Cardiac muscle cell (in vitro differentiated cells and primary cell): ENCODE results near the gene ATXN1. TPM values are rescaled to one million over a fixed set of nuclear protein-coding genes. Genes with fewer than 3 reads are reported as not detected.

Source experiments
- DNase-seq, 2 donors: peaks; one replicate each; pipeline versions ENCODE4 v3.0.0 to v3.0.0-alpha.2; 2010 to 2017; ENCODE audit warnings: low read depth in 1 of 2, low spot score in 1 of 2
- H3K27ac ChIP-seq: fragments of 200-600 bp; sonication (generic); 2 replicates; pipeline ENCODE4 v1.5.1; 2016
- H3K27me3 ChIP-seq: fragments of 200-600 bp; sonication (generic); 2 replicates; pipeline ENCODE4 v1.6.0; 2016; ENCODE audit warnings: control low read depth
- H3K36me3 ChIP-seq: fragments of 200-600 bp; sonication (generic); 2 replicates; pipeline ENCODE4 v1.5.1; 2016; ENCODE audit warnings: control low read depth
- H3K4me1 ChIP-seq: fragments of 200-600 bp; sonication (generic); 2 replicates; pipeline ENCODE4 v1.8.1; 2017; ENCODE audit warnings: low read depth, mild to moderate bottlenecking, mixed run types
- H3K4me3 ChIP-seq: fragments of 200-600 bp; sonication (generic); 2 replicates; pipeline ENCODE4 v1.5.1; 2016; ENCODE audit warnings: mild to moderate bottlenecking
- H3K9me3 ChIP-seq: fragments of 200-600 bp; sonication (generic); 2 replicates; pipeline ENCODE4 v1.5.1; 2017; ENCODE audit warnings: low read depth, mild to moderate bottlenecking, control low read depth
- polyA plus RNA-seq: library from polyadenylated mRNA; unstranded; fragments of >200 nt; fragmentation: Nextera tagmentation; extraction: Ambion mirVana; gene quantifications from 2 replicates; pipeline ENCODE4 v1.2.1, GENCODE V29; 2016
- total RNA-seq: library from RNA; depleted of rRNA; stranded (reverse); fragments of >200 nt; gene quantifications from 2 replicates; pipeline ENCODE4 v1.2.3, GENCODE V29; 2016
- TF ChIP-seq, protein P1 (sequence below): IDR thresholded peaks from 2 replicates; pipeline ENCODE4 v1.5.1; 2012; ENCODE audit warnings: low read depth, mild to moderate bottlenecking, low read length

The ATXN1 gene
- total and polyA plus RNA-seq, 2 experiments from 2014 or later = 15.1 to 37.4 TPM

DNA sequence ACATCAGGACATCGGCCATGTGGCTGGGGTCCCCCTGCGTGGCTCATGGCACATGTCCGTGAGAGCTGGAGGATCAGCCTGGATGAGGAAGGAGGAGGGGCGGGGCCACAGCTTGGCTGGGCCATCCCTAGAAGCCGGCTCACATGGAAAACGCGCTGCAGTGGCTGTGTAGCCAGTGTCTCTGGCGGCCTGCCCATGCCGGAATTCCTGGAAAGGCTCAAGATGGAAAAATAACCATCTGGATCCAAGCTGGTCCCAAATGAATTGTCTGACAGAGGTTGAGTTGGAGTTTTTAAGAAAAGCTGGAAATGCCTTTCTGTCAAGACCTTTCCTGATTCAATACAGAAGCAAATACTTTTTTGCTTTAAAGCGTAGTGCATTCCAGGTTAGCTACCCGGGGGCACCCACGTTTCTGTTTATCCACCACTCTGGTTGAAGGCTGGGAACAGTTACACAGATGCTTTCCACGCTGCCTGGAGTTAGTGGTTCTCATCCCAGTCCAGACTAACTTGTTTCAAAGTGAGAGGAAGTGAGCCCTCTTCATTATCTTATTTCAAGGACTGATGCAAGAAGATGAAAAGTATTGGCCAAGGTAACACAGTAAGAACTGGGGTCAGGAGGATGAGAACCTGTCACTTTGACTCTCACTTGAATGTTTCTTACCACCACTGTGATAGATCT is 423.8 kb downstream of the ATXN1 start:
- no peaks in the 10 kb centered on the region for H3K9me3 ChIP-seq
- DNase-seq = peak in 1 of 2 donors; percentile 98
- TF ChIP-seq, protein P1, sequence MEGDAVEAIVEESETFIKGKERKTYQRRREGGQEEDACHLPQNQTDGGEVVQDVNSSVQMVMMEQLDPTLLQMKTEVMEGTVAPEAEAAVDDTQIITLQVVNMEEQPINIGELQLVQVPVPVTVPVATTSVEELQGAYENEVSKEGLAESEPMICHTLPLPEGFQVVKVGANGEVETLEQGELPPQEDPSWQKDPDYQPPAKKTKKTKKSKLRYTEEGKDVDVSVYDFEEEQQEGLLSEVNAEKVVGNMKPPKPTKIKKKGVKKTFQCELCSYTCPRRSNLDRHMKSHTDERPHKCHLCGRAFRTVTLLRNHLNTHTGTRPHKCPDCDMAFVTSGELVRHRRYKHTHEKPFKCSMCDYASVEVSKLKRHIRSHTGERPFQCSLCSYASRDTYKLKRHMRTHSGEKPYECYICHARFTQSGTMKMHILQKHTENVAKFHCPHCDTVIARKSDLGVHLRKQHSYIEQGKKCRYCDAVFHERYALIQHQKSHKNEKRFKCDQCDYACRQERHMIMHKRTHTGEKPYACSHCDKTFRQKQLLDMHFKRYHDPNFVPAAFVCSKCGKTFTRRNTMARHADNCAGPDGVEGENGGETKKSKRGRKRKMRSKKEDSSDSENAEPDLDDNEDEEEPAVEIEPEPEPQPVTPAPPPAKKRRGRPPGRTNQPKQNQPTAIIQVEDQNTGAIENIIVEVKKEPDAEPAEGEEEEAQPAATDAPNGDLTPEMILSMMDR = no peak
- no peaks in the 10 kb centered on the region for H3K36me3 ChIP-seq
- peaks cover 2% of the 10 kb centered on the region for H3K4me1 ChIP-seq
- H3K27me3 ChIP-seq = no peaks in the 10 kb centered on the region
- H3K27ac ChIP-seq = no peak overlapping the region
- no peak overlapping the region for H3K4me3 ChIP-seq

DNA sequence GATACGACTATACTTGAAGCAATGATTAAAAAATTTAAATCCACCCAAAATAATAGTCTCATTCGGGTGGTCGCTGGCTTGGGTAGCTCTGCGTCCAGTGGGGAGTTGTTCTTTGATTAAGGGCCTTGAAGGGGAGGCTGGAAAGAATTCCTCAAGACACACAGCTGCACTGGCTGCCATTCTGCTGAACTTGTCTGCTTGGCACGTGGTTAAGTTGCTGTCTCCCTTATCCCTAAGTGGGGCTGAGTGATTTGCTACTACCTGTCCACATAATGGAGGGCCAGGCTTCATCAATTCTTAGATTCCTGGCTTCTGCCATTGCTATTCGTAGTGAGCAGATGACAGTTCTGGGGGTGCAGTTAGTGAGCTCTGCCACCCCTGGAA is 424.4 kb downstream of the ATXN1 start:
- no peak for DNase-seq
- no peaks in the 10 kb centered on the region for H3K36me3 ChIP-seq
- H3K27me3 ChIP-seq = no peaks in the 10 kb centered on the region
- peaks cover 6% of the 10 kb centered on the region for H3K4me1 ChIP-seq
- TF ChIP-seq, protein P1 = no peak
- H3K27ac ChIP-seq = no peak overlapping the region
- H3K4me3 ChIP-seq = no peak overlapping the region
- no peaks in the 10 kb centered on the region for H3K9me3 ChIP-seq

DNA sequence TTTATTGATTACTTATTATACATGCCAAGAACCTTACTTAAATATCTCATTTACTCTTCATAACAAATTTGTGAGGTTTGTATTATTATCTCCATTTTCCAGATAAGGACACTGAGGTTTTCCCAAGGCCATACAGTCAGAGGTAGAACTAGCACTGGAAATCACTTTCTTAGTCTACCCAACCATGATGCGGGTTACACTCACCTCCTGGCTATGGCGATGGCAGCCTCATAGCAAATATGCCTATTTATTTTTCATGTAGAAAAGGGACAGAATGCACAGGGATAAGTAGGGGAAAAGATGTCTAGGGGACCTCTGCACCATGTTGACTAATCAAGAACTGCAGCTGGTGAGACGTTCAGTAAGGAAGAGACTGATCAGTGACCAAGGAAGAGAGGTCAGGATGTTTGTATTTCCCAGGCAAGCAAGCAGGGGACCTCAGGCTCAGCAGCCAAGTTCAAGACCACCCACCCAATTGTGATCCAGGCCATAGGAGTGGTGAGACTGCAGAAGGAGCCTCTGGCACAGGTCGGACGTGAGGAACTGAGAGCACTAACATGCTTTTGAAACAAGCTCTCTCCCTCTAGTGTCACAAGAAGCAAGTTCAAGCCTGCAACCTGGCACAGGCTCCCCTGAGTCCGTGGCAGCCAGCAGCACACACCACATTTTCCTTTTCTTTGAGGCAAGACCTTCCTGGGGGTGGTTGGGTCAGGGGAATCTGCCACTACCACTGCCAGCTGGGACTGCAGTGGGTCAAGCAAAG is 425.0 kb downstream of the ATXN1 start:
- DNase-seq = no peak
- H3K27me3 ChIP-seq = no peaks in the 10 kb centered on the region
- no peaks in the 10 kb centered on the region for H3K9me3 ChIP-seq
- H3K27ac ChIP-seq = no peak overlapping the region
- H3K36me3 ChIP-seq = no peaks in the 10 kb centered on the region
- H3K4me3 ChIP-seq = no peak overlapping the region
- TF ChIP-seq, protein P1 = no peak
- peaks cover 11% of the 10 kb centered on the region for H3K4me1 ChIP-seq

DNA sequence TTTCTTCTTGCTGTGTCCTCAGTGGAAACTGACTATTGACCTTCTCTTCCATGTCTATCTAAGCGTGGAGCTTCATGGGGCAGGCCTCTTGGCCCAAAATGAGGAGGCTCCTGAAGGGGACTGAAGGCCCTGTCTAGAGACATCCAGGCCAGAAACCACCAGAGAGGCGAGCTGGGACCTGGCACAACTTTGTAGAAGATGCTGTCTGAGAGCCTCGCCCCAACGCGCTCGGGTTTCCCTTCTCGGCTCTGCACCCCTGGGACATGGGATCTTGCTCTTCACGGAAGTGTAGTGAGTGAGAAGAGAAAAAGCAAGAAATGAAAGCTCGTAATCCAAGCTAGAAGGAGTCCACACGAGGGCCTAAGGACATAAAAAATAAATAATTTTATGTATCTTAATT is 426.1 kb downstream of the ATXN1 start:
- Histone ChIP-seq H3K27me3 (no peaks in the 10 kb centered on the region), H3K4me3 (no peak overlapping the region), H3K27ac (no peak overlapping the region), H3K36me3 (no peaks in the 10 kb centered on the region), H3K4me1 (peaks cover 11% of the 10 kb centered on the region), H3K9me3 (no peaks in the 10 kb centered on the region)
- TF ChIP-seq, protein P1 = no peak
- DNase-seq = no peak

DNA sequence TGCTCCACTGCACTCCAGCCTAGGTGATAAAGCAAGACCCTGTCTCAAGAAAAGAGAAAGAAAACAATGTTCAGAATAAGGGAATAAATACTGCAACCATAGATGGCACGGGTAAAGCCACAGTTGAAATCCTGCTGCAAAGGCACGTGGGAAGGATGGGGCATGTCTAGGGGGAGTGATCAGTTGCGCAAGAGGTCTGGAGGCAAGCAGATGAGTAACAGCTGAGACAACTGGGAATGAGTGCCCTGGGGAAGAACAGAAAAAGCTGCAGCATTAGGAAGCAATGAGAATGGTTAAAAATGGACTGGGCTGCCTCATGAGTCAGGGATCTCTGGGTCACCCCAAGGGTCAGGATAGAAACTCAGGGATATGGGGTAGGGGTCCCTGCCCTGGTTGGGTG is 426.6 kb downstream of the ATXN1 start:
- Histone ChIP-seq H3K27me3 (no peaks in the 10 kb centered on the region), H3K27ac (no peak overlapping the region), H3K36me3 (no peaks in the 10 kb centered on the region), H3K4me3 (no peak overlapping the region), H3K4me1 (peaks cover 11% of the 10 kb centered on the region), H3K9me3 (no peaks in the 10 kb centered on the region)
- TF ChIP-seq, protein P1 = no peak
- peak in 1 of 2 donors; percentile 94 for DNase-seq
